ENCODE results near the gene AKR1C2.
"Not testable (repeated sequence)": the region's sequence is repeated elsewhere in the genome, so short reads cannot be mapped to it uniquely, and the experiment has no call there.

DNA sequence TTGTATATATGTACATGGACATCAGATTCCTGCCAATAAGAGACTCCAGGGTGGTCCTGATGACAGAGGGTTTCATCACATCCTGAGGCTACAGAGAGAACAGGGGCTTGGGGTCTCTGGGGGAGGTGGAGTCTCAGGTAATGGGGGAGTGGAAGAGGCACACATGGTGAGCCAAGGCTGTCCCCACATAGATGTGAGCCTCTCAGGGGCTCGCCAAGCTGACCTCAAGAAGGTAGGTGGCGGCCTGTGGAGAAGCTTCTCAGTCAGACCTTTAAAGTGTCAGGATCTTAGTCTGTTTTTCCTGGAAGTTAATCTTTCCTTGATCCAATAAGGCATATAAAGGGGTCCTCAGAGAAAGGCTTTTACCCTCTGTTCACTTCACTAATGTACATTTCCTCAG, 62.7 kb downstream of the AKR1C2 start:
- TF ChIP-seq POLR2A, POLR2AphosphoS5, TAF1, SPI1 (IDR thresholded peaks at IDR 0.05; ENCODE audit: low read depth, low read length): not testable (repeated sequence)

Measured in GM12891 (cell line).